Measurements from ENCODE around the gene HDAC5. TPM values are rescaled to one million over a fixed set of nuclear protein-coding genes. Genes with fewer than 3 reads are reported as not detected.

Gene HDAC5
- total and polyA plus RNA-seq, 2 donors (not counting 1 experiment from before 2014, with no cell fraction given) = 31.3 to 125 TPM

GRCh38 chr17:44063704-44064639 lies 59.5 kb downstream of the HDAC5 start:
- H2AFZ ChIP-seq (ENCODE audit: low read length) = no peak overlapping the region
- H3K27ac ChIP-seq (ENCODE audit: insufficient read depth, low read length) = no peak overlapping the region
- H3K9me3 ChIP-seq (ENCODE audit: control insufficient read depth, insufficient read depth, low read depth, low read length) = no peaks in the 10 kb centered on the region
- no peaks in the 10 kb centered on the region for H3K27me3 ChIP-seq (ENCODE audit: control insufficient read depth, insufficient read depth, low read length)
- H3K36me3 ChIP-seq (ENCODE audit: control insufficient read depth, insufficient read depth, low read length) = peaks cover 10% of the 10 kb centered on the region
- peaks cover 64% of the 10 kb centered on the region for H3K79me2 ChIP-seq (ENCODE audit: control insufficient read depth, insufficient read depth, low read length)
- H3K9ac ChIP-seq (ENCODE audit: insufficient read depth, low read length) = no peak overlapping the region
- H4K20me1 ChIP-seq (ENCODE audit: control insufficient read depth, extremely low read depth, insufficient read depth, low read length) = peaks cover 2% of the 10 kb centered on the region
- no peak for DNase-seq (ENCODE audit: low read depth in 2 of 2)
- peaks cover 6% of the 10 kb centered on the region for H3K4me1 ChIP-seq (ENCODE audit: control insufficient read depth, extremely low read depth, insufficient read depth, low read length)
- H3K4me3 ChIP-seq (replicated peaks in 1 of 4; ENCODE audit: control extremely low read depth in 1 of 4, insufficient read depth in 1 of 4, low read depth in 3 of 4, low read length in 4 of 4) = no peak overlapping the region
- H3K4me2 ChIP-seq (ENCODE audit: extremely low read depth, insufficient read depth, low read length) = peak overlapping the region; percentile 35
- no peak for TF ChIP-seq CTCF (conservative IDR thresholded peaks at IDR 0.05 in 1 of 2, IDR thresholded peaks at IDR 0.05 in 1 of 2; ENCODE audit: low read depth in 1 of 2, low read length in 2 of 2)

GRCh38 chr17:44062871-44063270 lies 60.6 kb downstream of the HDAC5 start:
- H3K9ac ChIP-seq (ENCODE audit: insufficient read depth, low read length) = no peak overlapping the region
- H2AFZ ChIP-seq (ENCODE audit: low read length) = no peak overlapping the region
- no peaks in the 10 kb centered on the region for H3K27me3 ChIP-seq (ENCODE audit: control insufficient read depth, insufficient read depth, low read length)
- H3K9me3 ChIP-seq (ENCODE audit: control insufficient read depth, insufficient read depth, low read depth, low read length) = no peaks in the 10 kb centered on the region
- H3K36me3 ChIP-seq (ENCODE audit: control insufficient read depth, insufficient read depth, low read length) = peaks cover 12% of the 10 kb centered on the region
- peaks cover 71% of the 10 kb centered on the region for H3K79me2 ChIP-seq (ENCODE audit: control insufficient read depth, insufficient read depth, low read length)
- no peak overlapping the region for H3K4me3 ChIP-seq (replicated peaks in 1 of 4; ENCODE audit: control extremely low read depth in 1 of 4, insufficient read depth in 1 of 4, low read depth in 3 of 4, low read length in 4 of 4)
- H3K4me1 ChIP-seq (ENCODE audit: control insufficient read depth, extremely low read depth, insufficient read depth, low read length) = peaks cover 6% of the 10 kb centered on the region
- TF ChIP-seq CTCF (conservative IDR thresholded peaks at IDR 0.05 in 1 of 2, IDR thresholded peaks at IDR 0.05 in 1 of 2; ENCODE audit: low read depth in 1 of 2, low read length in 2 of 2) (no peak), EZH2 (IDR thresholded peaks at IDR 0.05; ENCODE audit: low read length, missing control alignments) (no peak)
- no peak overlapping the region for H3K27ac ChIP-seq (ENCODE audit: insufficient read depth, low read length)
- peaks cover 2% of the 10 kb centered on the region for H4K20me1 ChIP-seq (ENCODE audit: control insufficient read depth, extremely low read depth, insufficient read depth, low read length)
- DNase-seq (ENCODE audit: low read depth in 2 of 2) = no peak
- H3K4me2 ChIP-seq (ENCODE audit: extremely low read depth, insufficient read depth, low read length) = no peak overlapping the region

- no peak overlapping the region for H3K27ac ChIP-seq (ENCODE audit: insufficient read depth, low read length)
- no peak for DNase-seq (ENCODE audit: low read depth in 2 of 2)
- peak overlapping the region; percentile 7 for H3K9ac ChIP-seq (ENCODE audit: insufficient read depth, low read length)
- H3K4me1 ChIP-seq (ENCODE audit: control insufficient read depth, extremely low read depth, insufficient read depth, low read length) = peaks cover 6% of the 10 kb centered on the region
- H3K9me3 ChIP-seq (ENCODE audit: control insufficient read depth, insufficient read depth, low read depth, low read length) = no peaks in the 10 kb centered on the region
- H3K4me3 ChIP-seq (replicated peaks in 1 of 4; ENCODE audit: control extremely low read depth in 1 of 4, insufficient read depth in 1 of 4, low read depth in 3 of 4, low read length in 4 of 4) = no peak overlapping the region
- H3K79me2 ChIP-seq (ENCODE audit: control insufficient read depth, insufficient read depth, low read length) = peaks cover 81% of the 10 kb centered on the region
- peaks cover 12% of the 10 kb centered on the region for H3K36me3 ChIP-seq (ENCODE audit: control insufficient read depth, insufficient read depth, low read length)
- no peak for TF ChIP-seq EZH2 (IDR thresholded peaks at IDR 0.05; ENCODE audit: low read length, missing control alignments)
- no peak for TF ChIP-seq CTCF (conservative IDR thresholded peaks at IDR 0.05 in 1 of 2, IDR thresholded peaks at IDR 0.05 in 1 of 2; ENCODE audit: low read depth in 1 of 2, low read length in 2 of 2)
- H2AFZ ChIP-seq (ENCODE audit: low read length) = no peak overlapping the region
- H4K20me1 ChIP-seq (ENCODE audit: control insufficient read depth, extremely low read depth, insufficient read depth, low read length) = peaks cover 2% of the 10 kb centered on the region
- H3K4me2 ChIP-seq (ENCODE audit: extremely low read depth, insufficient read depth, low read length) = no peak overlapping the region
- no peaks in the 10 kb centered on the region for H3K27me3 ChIP-seq (ENCODE audit: control insufficient read depth, insufficient read depth, low read length)
These were observed 62.0 kb downstream of the HDAC5 start for GRCh38 chr17:44061446-44061845.
